Sigmoid colon (tissue), 4 donors: ENCODE results near the gene TXNL4B.

Experiments
- CTCF ChIP-seq, 4 experiments: fragments of 450-650 bp in 3 of 4; fragments of 200-600 bp in 1 of 4; IDR thresholded peaks; one replicate each; pipeline ENCODE4 v1.5.1; 2016 to 2019; ENCODE audit warnings: antibody characterized with exemption in 4 of 4, mild to moderate bottlenecking in 3 of 4, moderate library complexity in 2 of 4
- EP300 ChIP-seq, 4 donors: sonication (generic); formaldehyde crosslinking; IDR thresholded peaks; one replicate each; pipeline ENCODE4 v1.6.1; 2017; ENCODE audit warnings: antibody characterized with exemption in 4 of 4

- TF ChIP-seq CTCF (IDR thresholded peaks at IDR 0.05) (no peak), EP300 (IDR thresholded peaks at IDR 0.05) (no peak)
Observed at GRCh38 chr16:72112906-72113615, 19.6 kb upstream of the TXNL4B start.
